Hematopoietic multipotent progenitor cell treated with erythropoietin and hydrocortisone succinate and interleukin-3 and kit ligand, for 17 days (in vitro differentiated cells): Measurements from ENCODE around the gene ZNF160.
"Not testable (repeated sequence)": the region's sequence is repeated elsewhere in the genome, so short reads cannot be mapped to it uniquely, and the experiment has no call there.

Source experiments
- DNase-seq: peaks from one replicate; pipeline ENCODE4 v3.0.0-alpha.2; 2015; ENCODE audit warnings: low spot score

The ZNF160 gene

DNA sequence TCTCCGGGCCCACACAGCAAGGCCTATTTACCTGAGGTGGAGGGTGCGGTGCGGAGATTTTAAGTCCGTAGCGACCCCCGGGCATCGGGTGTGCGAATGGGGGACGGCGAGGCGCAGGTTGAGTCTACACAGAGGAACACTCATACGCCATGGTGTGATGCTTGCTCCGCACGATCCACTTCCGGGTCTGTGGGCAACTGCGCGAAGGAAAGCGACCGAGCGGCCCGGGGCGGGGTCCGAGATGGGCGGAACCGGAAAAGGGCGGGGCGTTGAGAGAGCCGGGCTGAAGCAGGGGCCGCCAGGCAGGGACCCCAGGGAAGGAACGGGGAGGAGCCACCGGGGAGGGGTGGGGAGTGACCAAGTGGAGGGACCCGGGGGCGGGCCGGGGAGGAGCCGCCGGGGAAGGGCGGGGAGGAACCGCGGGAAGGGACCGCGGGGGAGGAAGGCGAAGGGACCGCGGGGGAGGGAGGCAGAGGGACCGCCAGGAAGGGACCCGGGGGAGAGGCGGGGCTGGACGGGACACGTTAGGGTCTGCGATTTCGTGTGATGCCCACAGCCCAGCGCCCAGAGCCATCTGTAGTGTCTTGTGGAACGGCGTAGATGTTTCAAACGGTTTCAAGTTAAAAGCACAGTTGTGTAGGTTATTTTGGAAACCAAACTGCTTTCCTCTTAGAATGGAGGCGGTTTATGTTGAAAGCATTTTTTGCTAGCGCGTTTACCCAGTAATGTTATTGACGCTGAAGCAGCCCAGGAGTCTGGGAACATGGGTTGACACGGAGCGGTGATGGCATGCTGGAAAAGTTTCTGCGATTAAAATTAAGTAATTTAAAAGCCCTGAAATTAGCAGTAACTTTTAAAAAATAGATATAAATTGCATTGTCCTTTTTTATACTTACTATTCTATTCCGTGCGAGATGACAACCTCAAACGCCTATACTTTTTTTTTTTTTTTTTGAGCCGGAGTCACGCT is at the start of gene ZNF160:
ZNF160 (minus strand) TSS at position 189 of the 970 bp plus-strand sequence. CDS start 17,146 bp downstream, outside the sequence.
- DNase-seq: peak; percentile 80

- DNase-seq: no peak
Observed at GRCh38 chr19:53147645-53148044, 44.4 kb upstream of the ZNF160 start.

- no peak for DNase-seq
Observed at GRCh38 chr19:53140351-53140750, 37.1 kb upstream of the ZNF160 start.

GRCh38 chr19:53136432-53136831 is 33.2 kb upstream of the ZNF160 start:
- no peak for DNase-seq

DNA sequence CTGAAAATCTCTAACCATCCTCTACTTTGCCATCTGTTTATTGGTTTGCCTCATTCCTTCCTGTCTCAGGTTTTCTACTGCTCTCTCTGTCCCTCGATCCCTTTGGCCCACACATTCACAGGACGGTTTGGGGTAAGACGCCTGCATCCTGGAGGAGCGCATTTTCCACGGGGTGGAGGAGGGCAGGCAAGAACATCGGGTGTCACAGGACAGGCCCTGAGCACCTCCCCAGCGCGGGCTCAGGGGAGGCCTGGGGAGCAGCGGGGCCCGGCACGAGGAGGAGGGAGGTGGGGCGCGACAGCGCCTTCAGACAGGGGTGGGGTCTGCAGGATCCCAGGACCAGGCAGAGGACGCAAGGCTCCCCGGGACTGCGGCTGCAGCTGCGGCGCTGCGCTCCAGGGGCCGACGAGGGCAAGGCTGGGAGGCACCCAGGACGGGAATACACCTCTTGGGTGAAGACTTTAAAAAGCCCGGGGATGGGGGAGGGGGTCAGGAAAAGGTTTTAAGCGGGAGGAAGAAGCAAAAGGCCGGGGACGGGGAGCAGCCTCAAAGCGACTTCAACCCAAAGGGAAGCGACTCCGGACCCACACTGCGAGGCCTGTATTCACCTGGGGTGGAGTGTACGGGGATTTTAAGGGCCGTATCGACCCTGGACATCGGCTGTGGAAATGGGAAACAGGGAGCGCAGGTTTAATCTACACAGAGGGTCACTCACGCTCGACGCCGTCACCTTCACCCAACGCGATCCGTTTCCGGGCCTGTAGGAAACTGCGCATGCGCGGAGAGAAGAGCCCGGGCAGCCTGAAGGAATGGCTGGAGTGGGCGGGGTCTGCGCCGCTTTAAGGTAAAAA is 29.1 kb upstream of the ZNF160 start, which contains the start of gene ZNF415:
ZNF415 (minus strand) TSS at position 770 of the 851 bp plus-strand sequence. CDS start 10,234 bp downstream, outside the sequence.
- DNase-seq: no peak

DNA sequence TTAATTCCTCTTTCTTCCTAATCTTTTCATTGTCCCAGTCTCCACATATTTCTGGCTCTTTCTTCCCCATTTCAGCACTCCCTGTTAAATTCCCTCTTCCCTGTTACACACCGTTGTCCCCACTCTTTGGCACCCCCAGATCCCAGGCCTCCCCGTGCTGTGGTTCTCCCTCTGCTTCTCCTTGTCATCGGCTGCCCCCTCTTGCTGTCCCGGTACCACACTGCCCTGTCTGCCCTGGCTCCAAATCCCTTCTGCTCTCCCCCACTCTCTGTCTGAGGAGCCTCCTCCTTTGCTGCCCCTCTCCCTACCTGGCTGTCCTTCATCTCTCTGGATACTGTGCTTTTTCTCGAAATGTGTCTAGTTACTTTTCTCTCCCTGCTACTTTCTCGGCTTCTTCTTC is 28.5 kb upstream of the ZNF160 start:
- no peak for DNase-seq

DNA sequence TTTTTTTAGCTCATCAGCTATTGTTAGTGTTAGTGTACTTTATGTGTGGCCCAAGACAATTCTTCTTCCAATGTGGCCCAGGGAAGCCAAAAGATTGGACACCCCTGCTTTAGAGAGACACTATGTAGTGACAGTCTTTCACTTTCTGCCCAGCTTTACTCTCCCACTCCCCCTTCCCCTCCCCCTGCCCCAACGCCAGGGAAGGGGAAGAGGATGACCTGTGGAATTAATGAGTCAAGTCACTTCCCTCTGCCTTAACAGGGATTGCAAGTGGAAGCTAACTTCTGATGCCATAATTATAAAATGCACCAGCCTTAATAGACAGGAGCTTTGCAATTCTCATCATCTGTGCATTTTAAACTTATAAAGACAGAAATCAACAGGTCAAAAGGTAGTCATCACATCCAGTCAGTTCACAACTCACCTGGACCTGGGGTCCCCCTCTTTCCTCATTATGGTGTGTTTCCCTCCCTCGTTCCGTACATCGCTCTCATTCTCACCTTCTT is 27.9 kb upstream of the ZNF160 start:
- no peak for DNase-seq

DNA sequence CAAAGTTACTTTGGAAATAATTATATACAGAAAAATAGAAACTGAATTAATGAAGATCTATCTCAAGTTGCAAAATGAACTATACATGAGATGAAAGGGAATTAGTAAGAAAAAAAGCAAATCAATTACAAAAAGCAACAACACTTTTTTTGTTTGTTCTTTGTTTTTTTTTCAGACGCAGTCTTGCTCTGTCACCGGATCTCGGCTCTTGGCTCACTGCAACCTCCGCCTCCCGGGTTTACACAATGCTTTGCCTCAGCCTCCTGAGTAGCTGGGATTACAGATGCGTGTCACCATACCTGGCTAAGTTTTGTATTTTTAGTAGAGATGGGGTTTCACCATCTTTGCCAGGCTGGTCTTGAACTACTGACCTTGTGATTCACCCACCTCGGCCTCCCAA is 27.3 kb upstream of the ZNF160 start:
- no peak for DNase-seq

GRCh38 chr19:53126733-53127526 is 23.7 kb upstream of the ZNF160 start:
- DNase-seq: not testable (repeated sequence)

- no peak for DNase-seq
Observed at GRCh38 chr19:53123400-53123799, 20.2 kb upstream of the ZNF160 start.

DNA sequence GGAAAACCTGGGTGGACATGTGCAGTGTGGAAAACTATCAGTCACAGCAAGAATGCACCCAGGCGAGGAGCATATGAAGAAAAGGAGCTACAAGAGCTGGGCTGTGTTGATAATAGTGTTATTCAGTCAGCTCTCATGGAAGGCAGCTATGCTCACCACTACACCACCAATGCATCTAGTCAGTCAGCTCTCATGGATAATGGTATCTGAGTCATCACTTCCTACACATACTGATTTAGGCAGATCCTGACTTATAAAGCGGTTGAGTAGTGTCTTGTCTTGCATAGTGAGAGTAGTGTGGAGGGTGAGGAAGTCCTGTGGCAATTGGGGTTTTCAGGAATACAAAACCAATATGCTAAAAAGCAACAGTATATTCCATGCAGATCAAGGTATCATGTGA is 9.1 kb upstream of the ZNF160 start:
- DNase-seq: no peak

- DNase-seq: no peak
Observed at GRCh38 chr19:53109527-53109926, 6.3 kb upstream of the ZNF160 start.

DNA sequence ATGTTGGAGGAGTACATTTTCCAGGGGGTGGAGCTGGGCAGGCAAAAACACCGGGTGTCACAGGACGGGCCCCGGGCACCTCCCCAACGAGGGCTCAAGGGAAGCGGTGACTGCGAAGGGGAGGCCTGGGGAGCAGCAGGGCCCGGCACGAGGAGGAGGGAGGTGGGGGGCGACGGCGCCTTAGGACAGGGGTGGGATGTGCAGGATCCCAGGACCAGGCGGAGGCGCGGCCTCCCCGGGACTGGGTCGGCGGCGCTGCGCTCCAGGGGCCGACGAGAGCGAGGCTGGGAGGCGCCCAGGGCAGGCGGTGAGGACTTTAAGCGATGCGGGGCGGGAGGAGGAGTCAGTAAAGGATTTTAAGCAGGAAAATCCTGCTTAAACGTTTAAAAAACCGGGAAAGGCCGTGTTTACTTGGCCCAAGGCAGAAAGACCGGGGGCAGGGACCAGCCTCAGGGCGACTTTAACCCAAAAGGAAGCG is 427 bp downstream of the ZNF160 start:
- no peak for DNase-seq

DNA sequence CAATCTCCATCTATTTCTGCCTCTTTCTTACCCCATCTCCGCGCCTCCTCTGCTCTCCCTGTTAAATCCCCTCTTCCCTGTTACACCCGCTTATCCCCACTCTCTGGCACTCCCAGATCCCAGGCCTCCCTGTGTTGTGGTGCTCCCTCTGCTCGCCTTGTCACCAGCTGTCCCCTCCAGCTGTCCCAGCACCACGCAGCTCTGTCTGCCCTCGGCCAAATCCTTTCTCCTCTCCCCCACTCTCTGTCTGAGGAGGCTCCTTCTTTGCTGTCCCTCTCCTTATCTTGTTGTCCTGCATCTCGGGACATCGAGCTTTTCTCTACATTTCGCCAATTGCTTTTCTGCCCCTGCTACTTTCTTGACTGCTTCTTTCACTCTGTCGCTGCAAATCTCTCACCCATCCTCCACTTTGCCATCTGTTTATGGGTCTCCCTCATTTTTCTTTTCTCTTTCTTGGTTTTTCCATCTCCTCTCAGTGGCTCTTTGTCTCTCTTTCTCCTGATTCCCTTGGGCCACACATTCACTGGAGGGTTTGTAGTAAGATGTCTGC is 941 bp downstream of the ZNF160 start:
- no peak for DNase-seq

GRCh38 chr19:53101518-53101917 is 1.7 kb downstream of the ZNF160 start:
- DNase-seq: no peak

DNA sequence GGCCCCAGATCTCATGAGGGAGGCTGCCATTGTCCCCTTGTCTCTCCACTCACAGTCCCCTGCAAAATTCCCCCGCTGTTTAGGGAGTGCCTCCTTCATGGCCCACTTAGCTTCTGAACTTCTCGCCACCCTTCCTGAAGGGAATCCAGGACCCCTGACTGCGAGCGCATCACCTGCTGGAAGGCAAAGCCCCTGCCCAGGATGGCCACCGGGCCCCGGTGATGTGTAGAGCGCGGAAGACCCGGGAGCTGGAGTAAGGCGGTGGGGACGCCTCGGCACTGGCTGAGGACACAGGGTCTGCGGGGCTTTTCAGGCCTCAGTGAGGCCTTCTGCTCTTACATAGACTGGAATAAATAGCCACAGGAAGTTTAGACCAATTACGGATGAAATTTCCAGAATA is 4.7 kb downstream of the ZNF160 start:
- DNase-seq: not testable (repeated sequence)

- not testable (repeated sequence) for DNase-seq
Observed at GRCh38 chr19:53096982-53097690, 6.1 kb downstream of the ZNF160 start.

DNA sequence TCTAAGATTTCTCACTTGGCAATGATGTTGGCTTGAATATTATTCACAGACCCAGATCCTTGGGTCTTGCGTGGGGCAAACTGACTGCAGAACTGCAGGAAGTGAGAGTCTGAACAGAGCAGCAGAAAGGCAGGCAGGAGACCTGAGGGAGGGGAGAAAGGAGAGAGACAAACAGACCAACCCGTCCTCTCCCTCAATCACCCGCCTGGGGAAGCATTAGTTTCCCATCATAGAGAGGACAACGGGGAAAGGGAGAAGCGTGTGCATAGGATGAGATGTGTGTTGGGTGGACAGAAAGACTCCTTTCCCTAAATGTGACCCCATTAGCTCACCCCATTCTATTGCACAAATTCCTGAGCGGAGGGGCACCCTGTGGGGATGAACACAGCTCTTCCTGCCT is 6.6 kb downstream of the ZNF160 start:
- not testable (repeated sequence) for DNase-seq

DNA sequence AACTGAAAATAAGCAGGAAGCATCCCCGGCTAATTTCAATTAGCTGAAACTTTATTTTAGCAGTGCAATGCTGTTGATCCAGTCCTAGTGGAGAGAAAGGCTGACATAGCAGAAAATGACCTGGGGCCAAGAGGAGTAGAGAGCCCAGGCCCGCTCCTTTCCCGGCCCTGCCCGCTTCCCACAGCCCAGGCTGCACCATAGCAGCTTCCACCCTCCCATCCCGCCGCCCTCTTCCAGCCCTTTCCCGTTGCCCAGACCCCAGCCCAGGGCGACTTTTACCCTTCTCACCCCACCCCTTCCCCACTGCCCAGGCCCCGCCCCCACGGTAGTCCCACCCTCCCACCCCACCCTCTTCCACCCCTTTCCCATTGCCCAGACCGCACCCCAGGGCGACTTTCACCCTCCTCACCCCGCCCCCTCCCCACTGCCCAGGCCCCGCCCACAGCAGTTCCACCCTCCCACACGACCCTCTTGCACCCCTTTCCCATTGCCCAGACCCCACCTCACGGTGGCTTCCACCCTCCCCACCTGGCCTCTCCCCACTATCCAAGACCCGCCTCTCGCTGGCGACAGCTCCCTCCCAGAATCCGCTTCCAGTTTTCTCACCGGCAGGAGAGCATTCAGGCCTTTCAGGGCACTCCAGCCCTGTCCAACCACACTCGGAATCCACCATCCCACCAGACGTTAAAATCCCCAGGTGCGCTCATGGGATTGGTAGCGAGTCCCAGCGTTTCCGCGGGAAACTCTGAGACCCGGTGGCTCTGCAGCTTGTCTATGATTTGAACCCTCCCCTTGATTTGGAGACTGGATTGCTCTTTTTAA is 8.3 kb downstream of the ZNF160 start:
- no peak for DNase-seq

DNA sequence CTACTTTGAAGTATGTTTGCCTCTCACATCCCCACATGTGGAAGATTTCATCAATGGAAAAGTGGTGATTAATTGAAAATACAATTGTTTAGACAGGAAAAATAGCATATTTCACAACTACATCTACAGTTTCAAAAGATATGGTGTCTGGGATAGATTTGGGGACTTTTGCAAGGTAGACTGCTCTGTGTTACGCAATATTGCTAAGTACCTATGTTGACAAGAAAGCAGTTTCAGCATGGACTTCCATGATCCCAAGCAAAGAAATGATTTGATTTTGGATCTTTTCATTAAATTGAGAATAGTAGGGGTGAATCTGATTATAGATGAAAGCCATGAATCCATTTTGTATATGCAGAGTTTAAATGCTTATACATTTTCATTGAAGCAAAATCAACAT is 10.5 kb downstream of the ZNF160 start:
- no peak for DNase-seq
